ENCODE measurements around the gene CGRRF1. TPM values are rescaled to one million over a fixed set of nuclear protein-coding genes. Genes with fewer than 3 reads are reported as not detected.

CGRRF1 gene
- total RNA-seq, 1 donor from 2014 or later: 19.1 TPM

DNA sequence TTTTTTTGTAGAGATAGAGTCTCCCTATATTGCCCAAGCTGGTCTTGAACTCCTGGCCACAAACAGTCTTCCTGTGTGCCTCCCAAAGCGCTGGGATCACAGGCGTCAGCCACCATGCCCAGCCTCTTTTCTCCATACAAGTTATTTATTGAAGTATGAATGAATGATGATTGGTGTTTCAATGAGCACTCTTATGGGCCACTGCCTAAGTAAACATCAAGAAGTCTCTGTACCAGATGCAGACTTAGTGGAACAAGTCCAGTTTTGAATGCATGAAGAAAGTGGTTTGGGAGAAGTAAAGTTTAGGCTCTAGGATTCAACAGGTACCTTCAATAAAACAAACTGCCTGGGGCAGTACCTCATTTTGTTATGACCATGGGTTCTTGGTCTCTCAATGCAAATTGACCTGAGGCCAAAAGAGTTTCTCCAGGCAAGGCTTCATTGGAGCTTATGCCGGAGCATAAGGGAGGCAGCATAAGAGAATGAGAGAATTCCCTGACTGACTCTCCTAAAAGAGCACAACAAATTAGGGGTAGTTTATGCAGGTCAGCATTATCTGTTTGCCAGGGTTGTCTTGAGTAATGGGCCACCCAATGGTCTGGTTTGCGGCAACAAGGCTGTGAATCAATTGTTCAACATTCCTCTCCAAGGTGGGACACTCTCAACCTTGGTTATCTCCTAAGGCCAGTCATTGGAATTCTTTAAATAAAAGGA, 19.8 kb upstream of the CGRRF1 start:
- Histone ChIP-seq H3K4me1 (peaks cover 44% of the 10 kb centered on the region), H3K27ac (peak overlapping the region; percentile 93), H3K27me3 (ENCODE audit: low read depth) (no peaks in the 10 kb centered on the region), H3K4me3 (peak overlapping the region; percentile 74), H3K9me3 (no peaks in the 10 kb centered on the region), H3K36me3 (no peaks in the 10 kb centered on the region)
- DNase-seq (no peak), ATAC-seq (no peak)
- TF ChIP-seq CTCF (IDR thresholded peaks at IDR 0.05): no peak
- intact Hi-C loops (cut with DNase I): no loop called here

DNA sequence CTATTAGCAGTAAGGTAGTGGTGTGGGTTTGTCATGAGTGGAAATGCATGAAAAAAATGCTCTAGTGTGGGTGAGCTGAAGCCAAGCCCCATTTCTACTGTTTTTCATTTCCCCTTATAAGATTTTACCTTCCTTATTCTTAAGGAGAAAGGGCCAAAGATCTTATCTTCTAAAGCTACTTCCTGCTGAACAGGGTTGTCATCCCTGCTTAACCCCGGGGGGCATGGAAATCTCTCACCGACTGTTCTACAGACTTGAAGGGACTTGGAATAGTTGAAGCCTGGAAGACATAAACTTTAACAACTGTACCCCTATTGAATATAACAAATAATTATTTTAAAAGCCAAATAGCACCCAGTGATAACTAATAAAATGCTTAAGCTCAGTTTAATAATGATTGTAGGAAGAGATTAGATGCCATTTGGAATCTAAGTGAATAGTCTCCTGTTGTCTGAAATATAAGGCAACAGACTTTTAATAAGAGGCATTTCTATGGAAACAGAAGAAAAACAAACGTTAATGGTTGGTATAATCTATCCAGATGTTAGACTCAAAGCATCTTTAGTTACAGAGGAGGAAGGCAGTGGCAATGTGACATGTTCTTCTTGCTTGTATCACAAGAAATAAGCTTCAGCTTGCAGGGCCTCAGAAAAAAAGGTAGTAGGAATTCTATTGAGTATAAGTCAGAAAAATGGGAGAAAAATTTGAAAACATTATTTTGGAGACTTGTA, 19.1 kb upstream of the CGRRF1 start:
- intact Hi-C loops (cut with DNase I): no loop called here
- no peak for TF ChIP-seq CTCF (IDR thresholded peaks at IDR 0.05)
- Histone ChIP-seq H3K9me3 (no peaks in the 10 kb centered on the region), H3K4me1 (peaks cover 38% of the 10 kb centered on the region), H3K36me3 (no peaks in the 10 kb centered on the region), H3K27ac (no peak overlapping the region), H3K27me3 (ENCODE audit: low read depth) (no peaks in the 10 kb centered on the region), H3K4me3 (no peak overlapping the region)
- DNase-seq: no peak
- ATAC-seq: no peak

DNA sequence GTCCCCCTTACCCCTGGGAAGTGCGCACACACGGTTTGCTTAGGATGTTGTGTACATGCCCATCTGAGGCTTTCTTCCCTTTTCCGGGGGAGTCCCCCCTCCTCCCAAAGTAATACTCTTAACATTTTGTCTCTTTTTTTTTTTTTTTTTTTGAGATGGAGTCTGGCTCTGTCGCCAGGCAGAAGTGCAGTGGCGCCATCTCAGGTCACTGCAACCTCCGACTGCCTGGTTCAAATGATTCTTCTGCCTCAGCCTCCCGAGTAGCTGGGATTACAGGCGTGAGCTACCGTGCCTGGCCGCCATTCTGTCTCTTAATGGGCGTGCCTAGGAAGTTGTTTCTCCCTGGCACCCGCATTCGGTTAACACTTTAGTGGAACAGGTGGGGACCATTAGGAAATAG, 16.4 kb upstream of the CGRRF1 start:
- intact Hi-C loops (cut with DNase I): no loop called here
- H3K27me3 ChIP-seq (ENCODE audit: low read depth): no peaks in the 10 kb centered on the region
- peaks cover 13% of the 10 kb centered on the region for H3K4me1 ChIP-seq
- TF ChIP-seq CTCF (IDR thresholded peaks at IDR 0.05): no peak
- no peak overlapping the region for H3K27ac ChIP-seq
- no peak for DNase-seq
- H3K9me3 ChIP-seq: no peaks in the 10 kb centered on the region
- H3K36me3 ChIP-seq: no peaks in the 10 kb centered on the region
- no peak for ATAC-seq
- H3K4me3 ChIP-seq: no peak overlapping the region

- H3K27ac ChIP-seq: no peak overlapping the region
- ATAC-seq: no peak
Observed at GRCh38 chr14:54497224-54497623, 12.5 kb upstream of the CGRRF1 start.

GRCh38 chr14:54498095-54498531, 11.6 kb upstream of the CGRRF1 start:
- intact Hi-C loops (cut with DNase I): no loop called here
- ATAC-seq: no peak
- no peaks in the 10 kb centered on the region for H3K27me3 ChIP-seq (ENCODE audit: low read depth)
- H3K27ac ChIP-seq: no peak overlapping the region
- H3K9me3 ChIP-seq: no peaks in the 10 kb centered on the region
- H3K4me1 ChIP-seq: peaks cover under 1% of the 10 kb centered on the region
- H3K4me3 ChIP-seq: no peak overlapping the region
- no peak for DNase-seq
- TF ChIP-seq CTCF (IDR thresholded peaks at IDR 0.05): no peak
- no peaks in the 10 kb centered on the region for H3K36me3 ChIP-seq

More at GRCh38 chr14:54497224-54497623, 12.5 kb upstream of the CGRRF1 start:
- DNase-seq: no peak
- intact Hi-C loops (cut with DNase I): no loop called here
- H3K4me3 ChIP-seq: no peak overlapping the region
- no peaks in the 10 kb centered on the region for H3K36me3 ChIP-seq
- H3K9me3 ChIP-seq: no peaks in the 10 kb centered on the region
- H3K4me1 ChIP-seq: no peaks in the 10 kb centered on the region
- no peak for TF ChIP-seq CTCF (IDR thresholded peaks at IDR 0.05)
- no peaks in the 10 kb centered on the region for H3K27me3 ChIP-seq (ENCODE audit: low read depth)

All from lower lobe of right lung (tissue), 2 donors.